GM21576 (cell line): ENCODE results near the gene GINS3.

Experiments used
- ATAC-seq: cut with Tn5 transposase; IDR thresholded peaks from one replicate; pipeline ENCODE4 v1.9.1; 2021; ENCODE audit warnings: mild to moderate bottlenecking, moderate library complexity; ENCODE audit not compliant: unreplicated experiment

The GINS3 gene

GRCh38 chr16:58392215-58393137, at the start of gene GINS3:
GINS3 (plus strand) TSS chr16:58392471; CDS start chr16:58392602, 131 bp downstream.
- peak; percentile 96 for ATAC-seq

DNA sequence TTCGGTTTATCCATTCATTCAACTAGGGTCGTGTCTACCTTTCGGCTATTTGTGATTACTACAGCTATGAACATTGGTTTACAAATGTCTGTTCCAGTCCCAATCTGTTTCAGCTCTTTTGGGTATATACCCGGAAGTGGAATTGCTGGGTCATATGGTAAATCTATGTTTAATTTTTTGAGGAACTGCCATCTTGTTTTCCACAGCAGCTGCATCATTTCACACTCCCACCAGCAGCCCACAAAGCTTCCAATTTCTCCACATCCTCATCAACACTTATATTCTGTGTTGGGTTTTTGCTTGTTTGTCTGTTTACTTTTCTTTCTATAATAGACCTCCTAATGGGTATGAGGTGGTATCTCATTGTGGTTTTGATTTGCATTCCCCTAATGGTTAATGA, 48.7 kb upstream of the GINS3 start:
- ATAC-seq: no peak

DNA sequence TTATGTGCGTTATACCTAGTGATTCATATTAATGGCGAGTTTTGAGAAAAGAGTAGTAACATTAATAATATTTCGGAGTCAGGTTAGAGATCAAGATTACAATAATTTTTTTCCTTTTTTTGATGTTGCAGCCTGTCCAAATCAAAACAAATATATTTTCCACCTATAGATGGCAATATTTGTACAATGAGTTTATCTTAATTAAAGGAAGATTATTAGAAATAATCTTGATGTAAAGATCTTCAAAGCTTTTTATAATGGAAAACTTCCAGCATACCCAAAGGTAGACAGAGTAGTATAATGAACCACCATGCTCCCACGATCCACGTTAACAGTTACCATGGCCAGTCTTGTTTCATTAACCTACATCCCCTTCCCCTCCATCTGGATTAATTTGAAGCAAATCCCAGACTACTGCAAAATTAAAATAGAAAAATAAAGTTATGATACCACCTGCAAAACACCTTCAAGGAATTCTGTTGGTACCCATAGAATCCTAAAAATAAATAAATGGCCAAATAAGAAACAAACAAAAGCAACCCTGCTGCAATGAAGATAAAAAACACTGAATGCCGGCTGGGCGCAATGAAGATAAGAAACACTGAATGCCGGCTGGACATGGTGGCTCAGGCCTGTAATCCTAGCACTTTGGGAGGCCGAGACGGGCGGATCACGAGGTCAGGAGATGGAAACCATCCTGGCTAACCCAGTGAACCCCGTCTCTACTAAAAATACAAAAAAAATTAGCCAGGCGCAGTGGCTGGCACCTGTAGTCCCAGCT, 46.5 kb upstream of the GINS3 start:
- no peak for ATAC-seq

- ATAC-seq: no peak
Measured at GRCh38 chr16:58346831-58347371, 45.4 kb upstream of the GINS3 start.

DNA sequence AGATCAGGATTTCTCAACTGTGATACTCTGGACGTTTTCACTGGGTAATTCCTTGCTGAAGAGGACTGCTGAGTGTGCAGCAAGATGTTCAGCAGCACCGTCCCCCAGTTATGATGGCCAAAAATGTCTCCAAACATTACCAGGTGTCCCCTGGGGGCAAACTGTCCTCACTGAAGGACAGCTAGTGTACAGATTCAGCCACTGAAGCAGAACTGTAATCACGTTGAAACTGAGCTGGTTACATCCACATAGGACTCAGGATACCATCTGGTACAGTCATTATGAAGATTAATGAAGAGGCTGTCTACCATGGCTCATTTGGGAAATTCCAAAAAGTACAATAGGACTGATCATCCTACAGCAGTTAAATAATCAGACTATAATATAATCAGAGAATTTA, 43.3 kb upstream of the GINS3 start:
- no peak for ATAC-seq

DNA sequence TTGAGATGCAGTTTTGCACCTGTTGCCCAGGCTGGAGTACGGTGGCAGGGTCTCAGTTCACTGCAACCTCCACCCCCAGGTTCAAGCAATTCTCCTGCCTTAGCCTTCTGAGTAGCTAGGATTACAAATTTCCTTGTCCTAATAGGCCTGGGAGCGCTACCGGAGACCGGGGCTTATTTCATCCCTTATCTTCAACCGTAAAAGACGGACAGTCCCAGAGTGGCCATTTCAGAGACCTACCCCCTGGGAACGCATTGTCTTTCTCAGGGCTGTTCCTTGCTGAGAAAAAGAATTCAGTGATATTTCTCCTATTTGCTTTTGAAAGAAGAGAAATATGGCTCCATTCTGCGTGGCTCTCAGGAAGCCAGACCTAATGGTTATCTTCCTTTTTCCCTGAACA, 39.6 kb upstream of the GINS3 start:
- no peak for ATAC-seq

- ATAC-seq: no peak
Measured at GRCh38 chr16:58360041-58360634, 32.1 kb upstream of the GINS3 start.

DNA sequence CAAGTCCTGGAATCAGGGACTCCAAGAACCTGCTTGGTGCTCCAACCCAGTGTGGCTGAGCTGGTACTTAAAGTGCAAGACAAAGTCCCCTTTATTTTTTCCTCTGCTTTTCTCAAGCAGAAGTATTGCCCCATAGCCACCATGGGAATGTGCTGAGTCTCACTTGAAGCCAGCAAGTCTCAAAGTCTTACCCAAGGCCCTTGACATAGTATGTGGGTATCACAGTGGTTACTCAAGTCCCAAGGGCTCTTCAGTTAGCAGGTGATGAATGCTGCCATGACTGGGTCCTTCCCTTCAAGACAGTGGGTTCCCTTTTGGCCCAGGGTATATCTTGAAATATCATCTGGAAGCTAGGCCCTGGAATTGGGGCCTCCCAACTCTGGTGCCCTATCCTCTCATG, 30.5 kb upstream of the GINS3 start:
- ATAC-seq: no peak

DNA sequence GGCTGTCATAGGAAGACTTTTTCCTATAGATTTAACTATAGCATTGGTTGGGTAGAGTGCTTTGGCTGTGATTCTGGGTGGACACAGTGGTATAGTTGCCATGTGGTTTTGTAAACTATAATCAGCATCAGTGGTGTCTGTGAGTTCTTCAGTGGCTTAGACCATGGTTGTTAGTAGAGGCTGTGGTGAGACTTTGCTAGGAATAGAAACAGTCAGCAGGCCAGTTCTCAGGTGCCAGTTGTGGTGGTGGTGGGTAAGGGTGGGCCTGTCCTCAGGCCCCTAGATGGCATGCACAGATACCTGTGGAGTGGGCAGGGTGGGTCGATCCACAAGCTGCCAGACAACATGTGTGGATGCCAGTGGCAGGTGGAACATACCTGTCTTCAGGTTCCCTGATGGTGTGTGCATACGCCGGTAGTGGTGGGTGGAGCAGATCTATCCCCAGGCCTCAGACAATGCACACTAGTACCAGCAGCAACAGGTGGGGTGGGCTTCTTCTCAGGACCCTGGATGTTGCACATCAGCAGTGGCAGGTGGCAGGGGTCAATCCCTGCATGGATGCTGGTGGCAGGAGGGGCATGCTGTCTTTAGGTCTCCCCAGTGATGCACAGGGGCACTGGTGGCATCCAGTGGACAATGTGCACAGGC, 28.4 kb upstream of the GINS3 start:
- ATAC-seq: no peak

GRCh38 chr16:58365623-58366022, 26.6 kb upstream of the GINS3 start:
- no peak for ATAC-seq

DNA sequence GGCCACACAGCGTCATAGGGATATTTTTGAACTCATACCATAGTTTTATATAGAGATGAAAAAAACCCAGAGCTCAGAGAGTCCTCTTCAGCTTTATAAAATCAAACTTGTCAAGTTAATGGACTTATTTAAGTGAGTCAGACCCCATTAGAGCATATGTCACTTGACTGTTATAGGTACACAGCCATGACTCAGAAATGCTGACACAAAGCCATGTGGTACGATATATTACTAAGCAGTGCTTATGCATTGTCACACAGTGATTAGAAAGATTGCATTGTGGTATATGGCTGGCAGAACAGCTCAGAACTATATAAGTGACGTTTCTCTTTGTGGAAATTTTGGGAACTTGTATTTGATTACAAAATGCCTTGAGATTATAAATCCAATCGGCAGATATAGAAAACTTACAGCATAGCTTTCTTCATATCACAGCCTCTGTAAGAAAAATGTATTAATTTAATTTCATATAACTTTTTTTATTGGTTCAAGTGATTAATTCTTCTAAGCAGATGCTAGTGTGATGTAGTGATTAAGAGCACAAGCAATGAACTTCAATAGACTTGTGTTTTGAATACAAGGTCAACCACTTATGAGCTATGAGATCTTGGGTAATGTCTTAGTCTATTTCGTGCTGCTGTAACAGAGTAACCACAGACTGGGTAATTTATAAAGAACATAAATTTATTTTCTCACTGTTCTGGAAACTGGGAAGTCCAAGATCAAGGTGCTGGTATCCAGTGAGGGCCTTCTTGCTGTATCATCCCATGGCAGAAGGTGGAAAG, 25.8 kb upstream of the GINS3 start:
- ATAC-seq: no peak

DNA sequence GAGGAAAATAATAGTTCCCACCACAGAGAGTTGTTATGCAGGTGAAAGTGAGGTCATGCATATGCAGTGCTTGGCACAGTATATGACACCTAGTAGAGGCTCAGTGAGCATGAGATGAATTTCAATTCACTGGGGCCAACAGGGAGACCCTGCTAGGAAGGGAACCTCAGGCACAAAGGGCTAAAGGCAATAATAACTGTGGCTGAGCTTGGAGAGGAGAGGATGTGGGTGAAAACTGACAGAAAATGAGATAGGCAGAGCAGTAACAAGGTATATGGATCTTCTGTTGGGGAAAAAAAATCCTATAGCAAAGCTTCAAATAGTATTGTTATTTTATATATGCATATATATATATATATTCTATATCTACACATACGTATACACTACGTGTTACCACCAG, 25.0 kb upstream of the GINS3 start:
- no peak for ATAC-seq

DNA sequence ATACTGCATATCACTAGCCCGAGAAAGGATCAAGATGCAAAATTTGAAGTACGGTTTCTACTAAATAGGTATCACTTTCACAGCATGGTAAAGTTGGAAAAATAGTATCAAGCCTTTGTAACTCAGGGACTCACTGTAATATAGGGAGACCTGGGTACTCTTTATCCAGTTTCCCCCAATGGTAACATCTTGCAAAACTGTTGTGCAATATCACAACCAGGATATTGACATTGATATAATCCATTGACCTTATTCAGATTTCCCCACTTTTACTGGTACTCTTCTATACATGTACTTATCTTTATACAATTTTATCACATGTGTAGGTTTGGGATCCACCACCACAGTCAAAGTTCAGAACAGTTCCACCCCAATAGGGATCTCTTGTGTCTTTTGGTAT, 20.4 kb upstream of the GINS3 start:
- no peak for ATAC-seq

DNA sequence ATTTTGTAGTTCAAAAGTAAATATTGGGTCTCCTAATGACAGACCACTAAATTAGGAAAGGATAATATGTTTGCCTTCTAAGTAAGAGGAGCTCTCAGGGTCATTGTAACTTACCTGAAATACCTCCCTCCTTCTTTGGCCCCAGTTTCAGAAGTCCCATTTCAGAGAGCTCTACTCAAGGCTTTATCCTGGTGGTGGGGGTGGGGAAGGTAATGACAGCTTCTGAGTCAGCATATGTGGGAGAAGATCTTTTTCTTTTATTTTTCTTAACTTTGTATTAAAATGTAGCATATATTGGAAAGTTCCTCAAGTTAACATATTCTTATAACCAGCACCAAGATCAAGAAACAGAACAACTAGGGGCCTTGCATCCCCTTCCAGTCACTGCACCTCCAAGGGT, 16.9 kb upstream of the GINS3 start:
- ATAC-seq: no peak

- no peak for ATAC-seq
Measured at GRCh38 chr16:58377932-58378331, 14.3 kb upstream of the GINS3 start.

DNA sequence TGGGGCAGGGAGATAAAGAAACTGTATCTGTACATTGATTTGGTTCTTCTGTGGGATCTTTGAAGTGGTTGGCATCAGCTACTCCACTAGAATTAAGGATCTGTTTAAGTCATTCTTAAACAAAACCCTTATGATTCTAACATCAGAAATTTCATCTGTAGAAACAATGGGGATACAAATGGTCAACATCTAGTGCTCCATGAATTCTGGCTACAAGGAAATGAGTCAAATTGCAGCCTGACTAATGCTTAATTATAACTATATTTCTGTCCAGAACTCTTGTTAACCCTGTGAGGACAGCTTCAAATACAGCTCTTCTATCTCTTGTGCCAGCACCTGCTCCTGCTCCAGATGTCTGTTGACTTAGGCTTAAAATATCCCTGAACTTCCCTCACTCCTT, 13.9 kb upstream of the GINS3 start:
- no peak for ATAC-seq

GRCh38 chr16:58379736-58380135, 12.5 kb upstream of the GINS3 start:
- ATAC-seq: no peak

DNA sequence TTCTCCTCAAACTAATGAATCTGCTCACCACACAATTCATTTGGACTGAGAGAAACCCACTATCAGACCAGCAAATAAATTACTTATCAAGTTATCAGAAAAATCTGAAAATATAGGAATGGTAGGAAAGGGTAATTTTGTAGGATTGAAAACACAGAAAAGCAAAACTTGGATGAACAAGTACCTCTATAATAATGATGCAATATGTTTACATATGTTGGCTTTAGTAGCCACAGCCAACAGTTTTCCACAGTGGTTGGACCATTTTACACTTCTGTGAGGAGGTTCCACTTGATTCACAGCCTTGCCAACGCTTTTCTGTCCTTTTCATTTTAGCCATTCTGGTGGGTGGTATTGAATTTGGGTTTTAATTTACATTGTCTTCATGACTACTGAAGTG, 10.6 kb upstream of the GINS3 start:
- ATAC-seq: no peak

DNA sequence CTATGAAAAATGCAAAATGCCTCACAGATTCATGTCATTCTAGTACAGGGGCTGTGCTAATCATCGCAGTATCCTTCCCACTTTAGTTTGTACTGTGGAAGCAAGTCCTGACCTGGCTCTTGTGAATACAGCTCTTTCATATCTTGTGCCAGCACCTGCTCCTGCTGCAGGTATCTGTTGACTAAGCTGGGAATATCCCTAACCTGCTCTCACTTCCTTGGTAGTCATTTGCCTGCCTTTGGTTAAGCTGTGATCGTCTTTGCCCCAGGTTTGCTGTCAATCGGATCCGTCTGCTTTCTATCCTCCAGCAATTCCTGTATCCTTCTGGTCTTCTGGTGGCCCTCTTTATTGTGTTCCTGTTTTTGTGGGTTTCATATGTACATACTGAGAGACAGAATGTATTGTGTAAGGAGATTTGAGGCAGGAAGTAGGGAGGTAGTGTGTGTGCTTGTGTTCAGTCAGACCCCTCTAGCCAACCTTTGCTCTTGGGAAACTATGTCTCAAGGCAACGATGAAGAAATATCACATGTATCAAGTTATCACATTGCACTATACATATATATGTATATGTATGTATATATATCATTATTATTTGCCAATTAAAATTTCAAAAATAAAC, 7.7 kb upstream of the GINS3 start:
- ATAC-seq: no peak
